T-helper 2 cell treated with Interferon-gamma antibody and Interleukin-4, amounts not matched to agents 5 μg/mL and 100 μg/mL, for 36 hours (primary cell): ENCODE measurements around the gene GANAB.
A peak's percentile ranks its signal among the peaks of the same experiment; 100 is the strongest.
"Not testable (repeated sequence)": the region's sequence is repeated elsewhere in the genome, so short reads cannot be mapped to it uniquely, and the experiment has no call there.

Experiments used
- DNase-seq: peaks from one replicate; pipeline ENCODE4 v3.0.0; 2021; ENCODE audit warnings: low spot score
- H3K27ac Mint-ChIP-seq: one replicate; pipeline ENCODE4 v1.8.0; 2021; ENCODE audit warnings: mild to moderate bottlenecking, mixed read lengths
- H3K27me3 Mint-ChIP-seq: one replicate; pipeline ENCODE4 v1.8.0; 2021; ENCODE audit warnings: low read depth, mixed read lengths
- H3K36me3 Mint-ChIP-seq: one replicate; pipeline ENCODE4 v1.8.0; 2021; ENCODE audit warnings: low read depth, mixed read lengths
- H3K4me1 Mint-ChIP-seq: one replicate; pipeline ENCODE4 v1.8.0; 2021; ENCODE audit warnings: low read depth, mixed read lengths
- H3K4me3 Mint-ChIP-seq: one replicate; pipeline ENCODE4 v1.8.0; 2022; ENCODE audit warnings: mild to moderate bottlenecking, moderate library complexity, mixed read lengths
- H3K9me3 Mint-ChIP-seq: one replicate; pipeline ENCODE4 v1.8.0; 2021; ENCODE audit warnings: mixed read lengths

The GANAB gene

DNA sequence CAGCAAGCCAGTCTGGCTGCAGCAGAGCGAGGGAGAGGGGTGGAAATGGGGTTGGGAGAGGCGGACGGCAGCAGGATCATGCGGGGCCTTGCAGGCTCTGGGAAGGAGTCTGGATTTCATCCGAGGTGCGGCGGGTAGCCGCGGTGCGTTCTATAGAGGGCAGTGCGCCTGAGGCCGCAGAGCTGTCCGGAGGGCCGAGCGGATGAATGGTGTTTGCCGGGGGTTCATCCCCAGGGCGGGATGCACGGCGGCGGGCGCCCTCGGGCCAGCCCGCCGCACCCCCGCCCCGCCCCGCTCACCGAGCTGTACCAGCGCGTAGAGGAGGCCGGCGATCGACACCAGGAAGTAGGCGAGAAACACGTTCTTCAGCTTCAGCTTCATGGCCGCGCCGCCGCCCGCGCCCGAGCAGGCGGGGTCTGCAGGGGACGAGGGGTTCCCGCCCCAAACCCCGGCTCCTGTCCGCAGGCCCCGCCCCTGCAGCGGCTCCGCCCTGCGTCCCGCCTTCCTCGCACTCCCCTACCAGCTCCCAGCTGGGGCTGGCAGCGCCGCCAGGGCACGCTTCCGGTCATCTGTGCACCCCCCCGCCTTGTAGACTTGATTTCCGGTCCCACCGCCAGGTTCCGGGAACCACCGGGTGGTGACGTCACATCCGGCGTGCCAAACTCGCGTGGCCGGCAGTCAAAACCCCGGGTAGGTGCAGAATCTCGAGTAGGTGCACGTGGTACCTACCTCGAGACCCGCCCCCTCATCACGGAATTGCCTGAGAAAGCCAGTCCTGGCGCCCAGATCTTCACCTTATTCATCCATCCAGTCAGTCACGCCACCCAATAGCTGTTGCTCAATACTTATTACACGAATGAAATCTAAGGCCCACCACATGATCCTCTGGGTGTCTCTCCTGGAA lies 24.6 kb downstream of the GANAB start, which contains the start of gene B3GAT3:
B3GAT3 (minus strand) TSS at position 420 of the 904 bp plus-strand sequence; CDS start at position 381, 39 bp downstream.
- peak; percentile 97 for DNase-seq
- Mint-ChIP-seq H3K4me1 (peaks cover 19% of the 10 kb centered on the region), H3K27ac (peak within 1 kb of the TSS; percentile 97), H3K27me3 (no peaks in the 10 kb centered on the region), H3K4me3 (peak within 1 kb of the TSS; percentile 85), H3K9me3 (no peaks in the 10 kb centered on the region), H3K36me3 (peaks cover 43% of the 10 kb centered on the region)

DNA sequence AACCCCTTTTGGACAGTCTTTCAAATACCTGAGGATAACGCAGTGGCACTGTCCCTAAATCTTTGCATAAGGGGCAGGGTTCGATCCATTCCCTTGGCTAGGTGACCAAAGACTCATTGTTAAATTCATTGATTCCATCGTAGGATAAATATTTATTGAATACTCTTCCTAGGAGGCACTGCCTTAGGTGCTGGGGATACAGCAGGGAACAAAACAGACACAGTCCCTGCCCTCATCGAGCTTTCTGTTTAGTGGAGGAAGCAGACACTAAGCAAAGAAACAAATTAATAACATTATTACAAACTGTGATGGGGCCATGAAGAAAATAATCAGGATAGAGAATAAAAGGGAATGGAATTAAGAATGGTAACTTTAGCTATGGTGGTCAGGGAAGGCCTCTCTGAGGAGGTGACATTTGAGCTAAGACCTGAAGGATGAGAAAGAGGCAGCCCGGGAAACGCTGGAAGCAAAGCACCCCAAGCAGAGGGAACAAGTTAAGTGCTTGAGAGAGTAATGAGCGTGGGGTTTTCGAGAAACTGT lies 25.3 kb downstream of the GANAB start:
- peaks cover 40% of the 10 kb centered on the region for H3K36me3 Mint-ChIP-seq
- H3K27ac Mint-ChIP-seq = peak overlapping the region; percentile 89
- no peaks in the 10 kb centered on the region for H3K27me3 Mint-ChIP-seq
- DNase-seq = no peak
- peaks cover 19% of the 10 kb centered on the region for H3K4me1 Mint-ChIP-seq
- H3K4me3 Mint-ChIP-seq = peak overlapping the region; percentile 85
- no peaks in the 10 kb centered on the region for H3K9me3 Mint-ChIP-seq

DNA sequence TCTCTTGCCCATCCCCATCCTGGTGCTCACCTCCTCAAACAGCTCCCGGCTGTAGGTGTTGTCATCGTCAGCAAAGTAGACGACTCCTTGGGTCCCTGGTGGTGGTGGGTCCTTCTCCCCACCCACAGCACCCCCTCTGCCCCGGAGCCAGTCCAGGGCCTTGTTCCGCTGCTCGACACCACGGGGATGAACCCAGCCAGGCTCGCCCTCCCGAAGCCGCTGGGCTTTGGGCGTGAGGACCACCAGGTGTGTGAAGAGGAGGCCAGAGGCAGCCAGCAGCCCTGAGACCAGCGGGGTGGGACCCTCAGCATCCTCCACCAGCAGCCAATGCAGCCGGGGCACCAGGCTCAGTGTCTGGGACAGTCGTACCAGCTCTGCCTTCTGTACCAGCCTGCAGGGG lies 29.5 kb downstream of the GANAB start:
- Mint-ChIP-seq H3K4me1 (peaks cover 23% of the 10 kb centered on the region), H3K36me3 (peaks cover 29% of the 10 kb centered on the region)
- H3K4me3 Mint-ChIP-seq, DNase-seq, H3K9me3 Mint-ChIP-seq, H3K27ac Mint-ChIP-seq, H3K27me3 Mint-ChIP-seq: not testable (repeated sequence)

DNA sequence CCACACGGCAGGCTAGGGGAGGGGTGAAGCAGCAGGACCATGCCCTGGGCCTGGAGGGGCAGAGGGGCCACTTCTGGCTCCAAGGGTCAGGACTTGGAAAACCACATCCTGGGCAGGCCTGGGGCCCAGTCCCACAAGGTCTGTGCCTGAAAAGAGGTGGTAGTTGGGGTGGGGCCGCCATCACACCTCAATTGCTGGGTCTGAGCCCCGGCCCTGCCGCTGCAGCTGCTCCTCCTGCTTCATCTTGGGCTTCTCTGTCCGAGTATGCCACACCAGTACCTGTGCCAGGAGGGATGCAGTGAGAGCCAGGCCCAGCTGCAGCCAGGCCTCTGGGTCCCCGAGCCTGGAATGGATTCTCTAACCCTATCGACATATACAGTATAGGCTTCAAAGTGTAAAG lies 30.9 kb downstream of the GANAB start:
- Mint-ChIP-seq H3K4me1 (peaks cover 25% of the 10 kb centered on the region), H3K36me3 (peaks cover 22% of the 10 kb centered on the region), H3K27ac (no peak overlapping the region), H3K9me3 (no peaks in the 10 kb centered on the region), H3K27me3 (no peaks in the 10 kb centered on the region), H3K4me3 (no peak overlapping the region)
- DNase-seq = no peak

DNA sequence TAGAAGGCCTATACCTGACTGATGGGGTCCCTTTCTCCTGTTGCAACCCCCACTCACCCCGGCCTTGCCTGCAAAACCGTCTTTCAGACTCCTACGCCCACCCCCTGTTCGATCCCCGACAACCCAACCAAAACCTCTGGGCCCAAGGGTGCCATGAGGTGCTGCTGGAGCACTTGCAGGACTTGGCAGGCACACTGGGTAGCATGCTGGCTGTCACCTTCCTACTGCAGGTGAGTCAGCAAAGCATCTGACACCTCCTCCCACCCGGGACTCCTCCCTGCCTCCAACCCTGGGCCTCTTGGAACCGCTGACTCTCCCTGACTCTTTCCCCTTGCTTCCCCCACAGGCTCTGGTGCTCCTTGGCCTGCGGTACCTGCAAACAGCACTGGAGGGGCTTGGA lies 32.1 kb downstream of the GANAB start:
- H3K27ac Mint-ChIP-seq = peak overlapping the region; percentile 76
- DNase-seq = no peak

DNA sequence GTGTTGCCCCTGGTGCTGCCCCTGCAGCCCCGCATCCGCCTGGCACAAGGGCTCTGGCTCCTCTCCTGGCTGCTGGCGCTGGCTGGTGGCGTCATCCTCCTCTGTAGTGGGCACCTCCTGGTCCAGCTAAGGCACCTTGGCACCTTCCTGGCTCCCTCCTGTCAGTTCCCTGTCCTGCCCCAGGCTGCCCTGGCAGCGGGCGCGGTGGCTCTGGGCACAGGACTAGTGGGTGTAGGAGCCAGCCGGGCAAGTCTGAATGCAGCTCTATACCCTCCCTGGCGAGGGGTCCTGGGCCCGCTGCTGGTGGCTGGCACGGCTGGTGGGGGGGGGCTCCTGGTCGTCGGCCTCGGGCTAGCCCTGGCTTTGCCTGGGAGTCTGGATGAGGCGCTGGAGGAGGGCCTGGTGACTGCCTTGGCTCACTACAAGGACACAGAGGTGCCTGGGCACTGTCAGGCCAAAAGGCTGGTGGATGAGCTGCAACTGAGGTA lies 33.1 kb downstream of the GANAB start:
- H3K27me3 Mint-ChIP-seq = no peaks in the 10 kb centered on the region
- no peak for DNase-seq
- H3K36me3 Mint-ChIP-seq = peaks cover 32% of the 10 kb centered on the region
- no peaks in the 10 kb centered on the region for H3K9me3 Mint-ChIP-seq
- H3K27ac Mint-ChIP-seq = peak overlapping the region; percentile 82
- peaks cover 27% of the 10 kb centered on the region for H3K4me1 Mint-ChIP-seq
- no peak overlapping the region for H3K4me3 Mint-ChIP-seq

More for the DNA sequence above, 32.1 kb downstream of the GANAB start:
- Mint-ChIP-seq H3K9me3 (no peaks in the 10 kb centered on the region), H3K4me1 (peaks cover 26% of the 10 kb centered on the region), H3K36me3 (peaks cover 30% of the 10 kb centered on the region), H3K27me3 (no peaks in the 10 kb centered on the region), H3K4me3 (no peak overlapping the region)

DNA sequence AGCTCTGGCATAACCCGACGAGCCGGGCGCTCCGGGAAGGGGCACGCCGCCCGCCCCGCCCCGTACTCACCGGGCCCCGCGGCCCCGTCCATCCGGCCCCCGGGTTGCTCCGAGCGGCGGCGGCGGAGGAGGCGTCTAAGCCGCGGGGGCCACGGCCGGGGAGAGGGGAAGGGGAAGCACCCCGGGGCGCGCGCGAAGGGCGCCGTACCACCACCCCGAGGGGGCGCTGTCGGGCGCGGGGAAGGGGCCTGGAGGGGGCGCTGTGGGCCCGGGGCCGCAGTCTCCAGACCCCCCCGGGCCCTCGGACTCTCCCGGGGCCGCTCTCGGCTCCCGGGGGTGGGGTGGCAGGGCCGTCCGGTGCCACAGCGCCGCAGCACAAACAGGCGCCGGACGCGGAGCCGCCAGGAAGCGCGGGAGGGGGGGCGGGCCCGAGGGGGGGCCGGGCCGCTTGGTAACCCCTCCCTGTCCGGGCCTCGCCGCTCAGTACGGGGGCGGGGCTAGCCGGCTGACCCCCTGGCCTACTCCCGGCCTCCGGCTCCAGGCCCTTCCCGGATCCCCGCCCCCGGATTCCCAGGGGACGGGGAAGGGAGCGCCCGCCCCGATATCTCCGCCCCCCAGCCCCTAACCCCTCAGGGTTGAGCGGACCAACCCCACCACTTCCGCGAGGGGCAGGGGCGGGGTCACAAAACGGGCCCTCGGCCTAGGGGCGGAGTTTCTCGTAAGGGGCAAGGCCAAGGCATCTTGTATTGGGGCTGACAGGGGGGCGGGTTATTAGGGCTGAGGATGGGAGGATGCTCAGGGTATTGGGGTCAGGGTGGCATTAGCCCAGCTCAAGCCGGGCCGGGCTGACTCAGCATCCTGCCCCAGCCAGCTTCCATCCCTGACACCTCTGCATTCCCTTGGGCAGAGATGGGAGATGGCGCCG lies 33.8 kb downstream of the GANAB start, which contains the start of the genes EML3 and ROM1:
EML3 (minus strand) TSS at position 410 of the 925 bp plus-strand sequence; CDS start at position 92, 318 bp downstream.
ROM1 (plus strand) TSS at position 892 of the 925 bp plus-strand sequence; CDS start at position 917, 25 bp downstream.
- H3K4me1 Mint-ChIP-seq = peaks cover 31% of the 10 kb centered on the region
- peak within 1 kb of the TSS; percentile 88 for H3K27ac Mint-ChIP-seq
- DNase-seq = peak; percentile 86
- H3K36me3 Mint-ChIP-seq = peaks cover 35% of the 10 kb centered on the region
- H3K27me3 Mint-ChIP-seq = no peaks in the 10 kb centered on the region
- H3K9me3 Mint-ChIP-seq = no peaks in the 10 kb centered on the region
- peak within 1 kb of the TSS; percentile 88 for H3K4me3 Mint-ChIP-seq

DNA sequence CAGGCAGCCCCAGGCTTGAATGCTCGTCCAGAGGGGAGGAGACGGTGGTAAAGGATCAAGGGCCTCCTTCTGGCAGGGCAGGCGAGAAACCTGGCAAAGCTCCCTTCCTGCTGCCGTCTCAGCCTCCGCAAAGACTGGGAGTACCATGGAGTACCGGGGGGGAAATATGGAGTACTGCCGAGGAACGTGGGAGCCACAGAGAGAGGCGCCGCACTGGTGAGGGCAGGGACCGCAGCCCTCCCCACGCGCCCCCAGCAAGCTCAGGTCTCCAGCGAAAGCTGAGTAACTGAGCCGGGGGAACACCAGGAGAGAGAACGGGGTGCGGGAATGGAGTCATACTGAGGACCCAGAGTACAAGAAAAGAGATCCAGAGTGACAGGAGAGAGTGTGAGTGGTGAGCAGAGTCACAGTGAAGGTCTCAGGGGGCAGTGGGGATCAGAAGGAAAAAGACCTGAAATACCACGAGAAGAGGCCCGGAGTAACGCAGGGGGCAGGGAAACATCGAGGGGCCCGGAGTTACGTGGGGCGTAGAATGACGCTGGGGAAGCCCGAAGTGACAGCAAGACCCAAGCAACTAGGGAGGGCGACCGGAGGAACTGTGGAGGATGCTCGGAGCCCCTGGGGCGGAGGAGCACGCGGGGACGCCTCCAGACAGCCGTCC lies 34.6 kb downstream of the GANAB start:
- Mint-ChIP-seq H3K27me3 (no peaks in the 10 kb centered on the region), H3K9me3 (no peaks in the 10 kb centered on the region), H3K4me3 (peak overlapping the region; percentile 88), H3K4me1 (peaks cover 31% of the 10 kb centered on the region), H3K27ac (peak overlapping the region; percentile 88), H3K36me3 (peaks cover 34% of the 10 kb centered on the region)
- DNase-seq = peak; percentile 44

DNA sequence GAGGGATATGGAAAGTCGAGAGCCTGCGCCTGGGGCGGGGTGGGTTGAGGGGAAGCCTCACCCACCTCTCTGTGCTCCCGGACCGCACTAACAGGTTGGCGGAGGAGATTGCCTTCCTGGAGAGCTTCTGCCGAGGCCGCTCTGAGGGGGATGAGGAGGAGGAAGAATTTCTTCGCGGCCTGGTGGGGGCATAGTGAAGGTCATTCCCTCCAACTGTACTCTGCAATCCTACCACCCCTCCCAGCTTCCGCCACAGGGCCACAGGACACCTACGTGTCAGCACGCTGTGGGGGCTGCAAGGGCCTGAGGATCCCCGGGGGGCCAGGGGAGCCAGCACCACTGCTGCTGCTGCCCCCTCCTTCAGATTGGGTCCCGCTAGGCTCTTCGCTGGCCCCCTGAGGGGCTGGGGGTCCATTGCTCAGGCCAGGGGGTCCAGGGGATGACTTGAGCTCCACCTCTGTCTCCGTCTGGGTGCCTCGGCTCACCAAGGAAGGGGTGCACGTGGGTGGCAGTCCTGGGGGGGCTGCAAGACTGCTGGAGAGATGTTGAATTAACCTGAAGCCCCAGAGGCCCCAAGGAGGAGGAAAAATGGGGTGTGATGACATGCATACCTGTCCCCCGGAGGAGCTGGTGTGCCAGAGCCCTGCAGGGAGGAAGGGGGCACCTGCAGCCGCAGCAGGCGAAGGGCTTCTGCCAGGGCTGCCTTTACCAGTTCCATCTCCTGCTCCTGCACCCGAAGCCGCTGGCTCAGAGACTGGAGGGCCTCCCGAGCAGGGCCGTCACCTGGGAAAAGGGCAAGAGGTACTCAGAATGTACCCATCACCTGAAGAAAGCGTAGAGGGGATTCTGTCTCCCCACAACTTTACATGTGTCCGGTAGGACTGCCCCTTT lies 35.4 kb downstream of the GANAB start:
- Mint-ChIP-seq H3K27me3 (no peaks in the 10 kb centered on the region), H3K9me3 (no peaks in the 10 kb centered on the region), H3K4me3 (peak overlapping the region; percentile 88), H3K27ac (peak overlapping the region; percentile 88), H3K36me3 (peaks cover 33% of the 10 kb centered on the region), H3K4me1 (peaks cover 31% of the 10 kb centered on the region)
- DNase-seq = no peak

DNA sequence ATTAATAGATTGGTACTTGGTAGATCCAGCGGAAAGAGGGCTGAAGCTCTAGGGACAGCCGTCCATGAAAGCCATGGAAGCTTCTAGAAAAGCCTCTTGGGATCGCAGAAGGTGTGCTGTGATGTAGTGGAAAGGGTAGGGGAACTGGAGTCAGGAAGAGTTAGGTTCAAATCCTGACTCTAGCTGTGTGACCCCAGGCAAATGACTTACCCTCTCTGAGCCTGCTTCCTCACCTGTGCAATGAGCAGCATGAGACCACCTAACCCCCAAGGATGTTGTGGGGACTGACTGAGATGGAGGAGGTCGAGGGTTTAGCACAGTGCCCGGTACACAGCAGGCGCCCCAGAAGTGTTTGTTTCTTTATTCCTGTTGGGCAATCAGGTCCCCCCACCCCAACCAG lies 36.0 kb downstream of the GANAB start:
- Mint-ChIP-seq H3K36me3 (peaks cover 34% of the 10 kb centered on the region), H3K4me1 (peaks cover 31% of the 10 kb centered on the region), H3K27ac (peak overlapping the region; percentile 88), H3K4me3 (peak overlapping the region; percentile 79), H3K9me3 (no peaks in the 10 kb centered on the region), H3K27me3 (no peaks in the 10 kb centered on the region)
- DNase-seq = no peak

DNA sequence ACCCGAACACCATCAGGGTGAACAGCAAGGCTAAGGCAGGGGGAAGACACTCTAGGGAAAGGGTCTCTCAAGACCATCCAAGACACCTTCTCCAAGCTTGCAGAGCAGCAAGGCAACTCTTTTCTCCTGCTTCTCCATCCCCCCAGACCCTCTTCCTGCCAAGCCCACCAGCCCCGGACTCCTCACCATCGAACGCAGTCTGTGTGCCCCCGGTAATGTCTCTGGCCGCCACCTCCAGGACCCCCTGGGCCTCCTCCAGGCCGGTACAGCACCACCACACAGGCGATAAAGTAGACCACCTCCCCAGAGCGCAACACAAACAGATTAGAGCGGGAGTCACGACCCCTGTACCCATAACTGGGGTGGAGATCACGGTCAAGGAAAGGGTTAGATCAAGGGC lies 37.6 kb downstream of the GANAB start:
- Mint-ChIP-seq H3K9me3 (no peaks in the 10 kb centered on the region), H3K4me1 (peaks cover 23% of the 10 kb centered on the region), H3K36me3 (peaks cover 42% of the 10 kb centered on the region), H3K4me3 (peak overlapping the region; percentile 21), H3K27ac (peak overlapping the region; percentile 62), H3K27me3 (no peaks in the 10 kb centered on the region)
- DNase-seq = no peak

DNA sequence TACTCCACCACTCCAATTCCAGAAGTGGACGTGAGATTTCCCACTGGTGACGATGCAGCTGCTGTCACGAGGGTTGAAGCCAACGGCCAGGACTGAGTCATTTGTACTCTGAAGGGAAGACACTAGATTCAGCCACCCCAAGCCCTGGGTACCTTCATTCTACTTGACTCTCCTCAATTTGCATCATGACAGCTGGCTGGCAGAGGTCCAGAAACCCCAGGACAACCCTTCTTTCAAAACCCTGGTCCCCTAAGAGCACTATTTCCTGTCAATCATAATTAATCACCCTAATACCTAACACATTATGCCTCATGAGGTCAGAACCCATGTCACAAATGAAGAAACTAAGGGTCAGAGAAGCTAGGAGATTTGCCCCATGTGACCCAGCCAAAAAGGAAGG lies 38.7 kb downstream of the GANAB start:
- peak overlapping the region; percentile 27 for H3K27ac Mint-ChIP-seq
- H3K36me3 Mint-ChIP-seq = peaks cover 51% of the 10 kb centered on the region
- no peaks in the 10 kb centered on the region for H3K9me3 Mint-ChIP-seq
- no peaks in the 10 kb centered on the region for H3K27me3 Mint-ChIP-seq
- DNase-seq = no peak
- H3K4me3 Mint-ChIP-seq = no peak overlapping the region
- peaks cover 27% of the 10 kb centered on the region for H3K4me1 Mint-ChIP-seq
